Right ventricle myocardium superior (tissue), 1 donor: Measurements from ENCODE around the gene TRABD2B. TPM values are rescaled to one million over a fixed set of nuclear protein-coding genes. Genes with fewer than 3 reads are reported as not detected.

ENCODE experiments used
- ATAC-seq: fragments of 200-7000 bp; cut with Tn5 transposase; one replicate; pipeline ENCODE4 v1.9.1; 2020; ENCODE audit warnings: mild to moderate bottlenecking; ENCODE audit not compliant: poor library complexity
- DNase-seq: peaks from one replicate; pipeline ENCODE4 v3.0.0-alpha.2; 2020
- intact Hi-C: fragments of 100-400 bp; cut with DNase I; formaldehyde crosslinking; loops from one replicate; pipeline ENCODE4 v1.11.2; 2022
- total RNA-seq: library from RNA; stranded (reverse); fragmentation: NEBNext Ultra II Directional; extraction: Animal tissue kit (Norgen Biotek cat#: 25700); gene quantifications from one replicate; pipeline ENCODE4 v1.2.1, GENCODE V29; 2021
- donor health status: DM: no; HTN: yes; CAD: no; lungs with severe emphysema.

Gene TRABD2B
- total RNA-seq, 1 donor from 2014 or later = 0.51 TPM

DNA sequence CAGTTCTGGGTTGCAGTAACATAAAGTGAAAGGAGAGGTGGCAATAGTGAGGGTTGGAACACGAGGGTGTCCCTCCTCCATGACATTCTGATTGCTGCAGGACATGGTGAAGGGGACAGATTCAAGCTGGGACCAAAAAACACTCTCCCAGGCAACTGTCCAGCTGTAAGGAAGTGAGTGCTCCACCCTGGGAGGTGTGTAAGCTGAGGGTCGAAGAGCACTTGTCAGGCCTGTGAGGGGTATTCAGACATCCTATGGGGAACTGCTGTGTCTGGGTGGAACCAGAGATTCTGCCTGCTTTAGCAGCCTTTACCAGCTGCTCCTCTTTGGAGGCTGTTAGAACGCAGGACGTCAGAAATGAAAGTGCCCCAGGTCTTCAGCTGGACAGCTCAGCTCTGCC, 212.1 kb downstream of the TRABD2B start:
- DNase-seq (no peak), ATAC-seq (no peak)
- intact Hi-C loops = no loop called here

DNA sequence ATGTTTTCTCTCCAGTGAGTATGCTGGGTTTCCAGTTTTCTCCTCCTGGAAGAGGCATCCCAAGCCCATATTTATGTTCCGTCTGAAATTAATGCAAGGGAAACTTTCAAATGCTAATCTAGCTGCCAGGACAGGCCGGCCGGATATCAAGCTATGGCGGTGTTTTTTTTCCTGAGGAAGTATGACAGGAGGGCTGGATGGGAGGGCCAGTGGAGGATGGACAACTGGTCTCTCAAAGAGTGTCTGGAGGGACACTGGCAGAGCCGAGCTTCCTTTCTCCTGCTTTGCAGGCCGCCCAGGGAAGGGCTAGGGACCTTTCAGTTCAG, 212.7 kb downstream of the TRABD2B start:
- DNase-seq (no peak), ATAC-seq (no peak)
- intact Hi-C loops = no loop called here

DNA sequence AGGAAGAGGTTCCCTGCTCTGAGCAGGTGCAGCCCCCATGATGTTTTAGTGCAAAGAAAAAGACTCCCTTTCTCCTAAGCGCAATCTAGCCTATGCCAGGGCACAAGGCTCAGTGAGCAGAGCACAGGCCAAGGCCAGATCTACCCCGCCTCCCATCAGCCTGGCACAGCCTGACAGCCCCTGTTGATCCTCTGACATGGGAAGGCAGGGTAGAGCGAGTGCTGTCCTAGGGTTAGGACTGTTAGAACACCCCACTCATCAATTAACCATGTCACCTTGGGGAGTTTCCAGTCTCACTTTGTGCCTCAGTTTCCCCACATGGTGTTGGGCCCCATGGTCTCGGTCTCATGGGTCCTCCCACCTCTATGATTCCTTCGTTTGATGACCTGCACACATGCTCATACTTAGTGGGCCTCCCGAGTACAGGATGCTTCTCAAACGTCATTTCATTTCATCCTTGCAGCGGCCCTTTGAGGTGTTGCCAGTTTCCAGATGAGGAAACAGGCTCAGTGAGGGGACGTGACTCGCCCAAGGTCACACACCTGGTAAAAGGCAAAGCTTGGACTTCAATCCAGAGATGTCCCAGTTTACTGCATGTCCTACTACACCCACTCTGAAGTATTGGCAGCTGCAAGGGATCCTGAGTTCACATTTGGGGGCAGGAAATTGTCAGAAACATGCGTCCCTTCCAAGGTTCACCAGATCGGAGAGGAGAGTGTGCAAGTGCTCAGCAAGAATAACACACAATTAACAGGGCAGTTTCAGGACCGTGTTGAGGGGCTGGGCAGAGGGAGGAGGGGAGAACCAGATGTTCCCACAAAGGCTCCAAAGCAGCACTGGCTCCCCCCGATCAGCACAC, 213.3 kb downstream of the TRABD2B start:
- ATAC-seq (no peak), DNase-seq (no peak)
- intact Hi-C loops = no loop called here

DNA sequence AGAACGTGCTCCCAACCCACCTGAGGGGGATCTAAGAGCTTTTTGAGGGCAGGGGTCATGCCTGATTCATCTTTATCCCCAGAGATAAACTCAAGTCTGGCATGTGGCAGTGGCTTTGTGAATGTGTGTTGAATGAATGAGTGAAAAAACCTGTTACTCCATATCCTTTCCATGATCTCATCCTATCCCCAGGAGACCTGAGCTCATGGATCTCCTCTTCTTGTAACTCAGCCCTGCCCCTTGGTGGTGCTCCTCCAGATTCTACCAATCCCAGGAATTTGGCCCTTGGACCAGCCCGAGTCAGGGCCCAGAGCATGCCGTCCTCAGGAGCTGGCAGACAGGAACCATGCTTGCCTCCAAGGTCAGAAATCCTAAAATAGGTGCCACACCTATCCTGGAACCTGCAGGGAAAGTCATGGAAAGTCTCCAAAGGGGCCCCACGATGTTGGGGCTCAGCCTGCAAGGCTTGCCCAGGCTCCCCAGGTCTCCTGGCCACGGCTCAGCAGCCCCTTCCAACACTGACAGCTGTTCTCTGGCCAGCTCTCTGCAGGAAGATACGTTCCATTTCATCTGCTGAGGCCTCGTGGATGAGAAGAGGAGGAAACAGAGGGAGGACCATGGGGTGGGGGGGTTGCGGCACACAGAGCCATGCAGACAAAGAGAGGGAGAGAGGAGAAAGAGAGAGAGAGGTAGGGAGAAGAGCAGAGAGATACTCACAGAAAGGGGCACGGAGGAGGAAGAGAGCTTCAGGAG, 214.6 kb downstream of the TRABD2B start:
- no peak for DNase-seq
- intact Hi-C loops = no loop called here
- ATAC-seq = peak; percentile 64

DNA sequence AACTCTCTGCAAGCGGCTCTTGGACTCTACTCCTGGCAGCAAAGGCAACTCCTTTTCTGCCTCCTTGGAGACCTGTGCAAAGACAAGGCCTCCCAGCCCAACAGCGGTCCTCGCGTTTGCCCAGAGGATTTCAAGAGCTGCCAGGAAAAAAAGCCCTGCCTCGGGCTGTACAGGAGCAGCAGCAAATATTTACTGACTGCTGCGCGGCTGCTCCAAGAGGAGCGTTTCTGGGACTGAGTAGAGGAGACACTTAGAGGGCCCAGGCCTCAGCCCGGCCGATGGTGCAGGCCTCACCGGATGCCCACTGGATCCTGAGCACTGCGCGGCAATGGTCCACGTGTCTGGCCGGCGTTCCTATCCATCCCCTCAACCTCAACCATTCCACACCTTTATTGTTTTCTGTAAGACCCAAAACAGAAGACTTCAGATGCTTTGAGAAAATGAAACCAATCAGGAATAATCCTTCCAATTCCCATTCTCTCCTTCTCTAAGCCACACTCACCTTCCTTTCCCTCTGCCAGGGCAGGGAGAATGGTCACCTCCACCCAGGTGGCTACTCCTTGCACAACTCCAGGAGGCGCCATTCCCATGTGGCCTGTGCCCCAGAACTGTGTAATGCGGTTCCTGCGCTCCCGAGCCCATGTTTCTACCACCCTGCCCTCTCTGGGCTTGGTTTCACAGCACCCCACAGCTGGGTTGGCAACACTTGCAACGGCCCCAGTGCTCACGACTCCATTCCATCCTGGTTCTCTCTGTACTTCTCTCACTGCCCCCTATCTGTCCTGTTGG, 215.8 kb downstream of the TRABD2B start:
- ATAC-seq (peak; percentile 28), DNase-seq (peak; percentile 66)

DNA sequence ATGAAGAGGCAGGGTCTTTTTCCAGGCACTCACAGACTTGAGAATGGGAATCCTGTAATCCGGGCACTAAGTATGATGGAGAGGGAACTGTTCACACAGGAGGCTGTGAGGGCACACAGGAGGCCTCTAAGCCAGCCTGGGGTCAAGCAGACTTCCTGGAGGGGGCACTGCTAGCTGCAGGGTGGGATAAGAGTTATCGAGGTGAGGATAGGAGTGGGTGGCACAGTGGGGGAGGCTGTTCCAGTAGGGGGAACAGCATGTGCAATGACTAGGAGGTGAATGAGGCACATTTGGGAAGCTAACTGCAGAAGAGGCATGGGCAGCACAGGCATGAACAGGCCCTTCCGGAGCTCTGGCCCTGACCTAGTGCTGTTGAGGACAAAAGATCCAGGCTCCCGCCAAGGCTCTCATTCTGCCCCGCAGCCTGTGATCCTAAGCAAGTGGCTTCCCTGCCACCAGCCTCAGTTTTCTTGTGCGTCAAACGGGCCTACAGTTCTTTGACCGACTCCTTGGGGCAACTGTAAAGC, 216.7 kb downstream of the TRABD2B start:
- DNase-seq (no peak), ATAC-seq (no peak)
- intact Hi-C loops = no loop called here

More for the DNA sequence above, 215.8 kb downstream of the TRABD2B start:
- intact Hi-C loops = no loop called here

DNA sequence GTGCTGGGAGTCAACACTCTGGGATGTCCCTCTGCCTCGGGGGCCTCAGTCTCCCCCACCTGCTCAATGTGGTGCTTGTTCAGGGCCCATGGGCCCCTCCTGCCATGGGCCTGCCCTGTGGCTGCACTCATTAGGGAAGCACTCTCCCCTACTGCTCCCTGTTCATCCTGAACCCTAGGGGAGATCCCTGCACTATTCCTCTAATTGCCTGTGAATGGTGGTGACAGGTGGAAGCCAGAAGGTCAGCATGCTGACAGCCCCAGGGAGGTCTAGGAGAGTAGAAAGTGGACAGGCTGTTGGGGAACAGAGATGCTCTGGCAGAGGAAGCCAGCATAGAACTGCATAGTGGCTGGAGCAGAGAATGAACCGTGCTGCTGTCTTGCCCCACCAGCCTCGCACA, 217.6 kb downstream of the TRABD2B start:
- intact Hi-C loops = no loop called here

DNA sequence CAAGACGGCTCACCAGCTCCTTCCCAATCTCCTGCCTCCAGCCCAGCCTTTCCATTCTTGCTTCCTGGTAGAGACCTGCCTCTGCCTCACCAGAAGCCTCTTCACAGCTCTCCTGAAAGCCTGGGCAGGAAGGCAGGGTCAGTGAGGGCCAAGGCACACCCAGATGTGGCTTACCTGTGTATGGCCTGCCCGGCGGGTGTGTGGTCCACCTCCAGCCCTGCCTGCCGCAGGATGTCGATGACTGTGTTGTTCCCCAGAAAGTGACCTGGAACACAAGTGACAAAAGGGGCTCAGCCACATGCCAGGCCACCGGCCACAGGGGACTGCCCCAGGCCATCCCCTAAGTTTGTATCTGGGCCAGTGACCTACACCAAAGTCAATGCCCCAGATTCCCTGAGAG, 218.9 kb downstream of the TRABD2B start:
- DNase-seq (no peak), ATAC-seq (no peak)
- intact Hi-C loops = no loop called here

More for the DNA sequence above, 217.6 kb downstream of the TRABD2B start:
- DNase-seq = no peak
- no peak for ATAC-seq

DNA sequence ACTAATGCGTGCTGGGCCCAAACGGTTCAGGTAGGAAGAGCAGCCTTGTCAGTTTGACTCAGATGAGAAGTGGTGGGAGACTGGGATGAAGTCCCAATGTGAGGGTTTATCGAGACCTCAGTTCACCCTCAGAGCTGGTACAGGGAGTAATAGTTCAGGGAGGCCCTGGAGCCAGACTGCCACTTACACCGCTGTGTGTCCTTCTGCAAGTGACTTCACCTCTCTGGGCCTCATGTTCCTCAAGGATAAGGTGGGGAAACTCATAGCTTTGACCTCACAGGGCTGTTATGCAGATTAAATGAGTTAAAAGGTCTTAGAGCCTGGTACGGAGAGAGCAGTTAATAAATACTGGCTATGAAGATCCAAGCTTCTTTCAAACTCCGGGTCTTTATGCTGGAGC, 219.9 kb downstream of the TRABD2B start:
- DNase-seq = no peak
- intact Hi-C loops = no loop called here

DNA sequence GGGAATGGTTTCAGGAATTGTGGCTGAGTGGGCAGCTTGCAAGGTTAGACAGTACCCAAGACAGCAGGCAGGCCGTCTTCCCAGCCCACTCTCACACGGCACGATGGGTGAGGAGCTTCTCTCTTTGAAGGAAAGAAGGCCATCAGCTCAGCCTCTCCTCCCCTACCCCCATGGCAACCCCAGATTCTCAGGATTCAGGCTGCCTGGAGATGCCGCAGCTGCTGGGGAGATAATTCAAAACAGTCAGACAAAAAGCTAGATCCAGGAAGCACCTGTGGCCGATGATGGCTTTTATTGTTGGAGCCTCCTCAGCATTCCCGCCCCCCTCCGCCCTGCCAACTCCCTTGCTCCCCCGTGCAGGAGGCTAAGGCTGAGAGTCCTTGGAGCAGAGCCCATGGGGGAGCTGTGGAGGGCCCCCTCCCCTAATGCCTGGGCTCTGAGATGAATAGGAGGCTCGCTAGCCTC, 220.5 kb downstream of the TRABD2B start:
- ATAC-seq (no peak), DNase-seq (no peak)
- intact Hi-C loops = no loop called here

More for the DNA sequence above, 219.9 kb downstream of the TRABD2B start:
- no peak for ATAC-seq

DNA sequence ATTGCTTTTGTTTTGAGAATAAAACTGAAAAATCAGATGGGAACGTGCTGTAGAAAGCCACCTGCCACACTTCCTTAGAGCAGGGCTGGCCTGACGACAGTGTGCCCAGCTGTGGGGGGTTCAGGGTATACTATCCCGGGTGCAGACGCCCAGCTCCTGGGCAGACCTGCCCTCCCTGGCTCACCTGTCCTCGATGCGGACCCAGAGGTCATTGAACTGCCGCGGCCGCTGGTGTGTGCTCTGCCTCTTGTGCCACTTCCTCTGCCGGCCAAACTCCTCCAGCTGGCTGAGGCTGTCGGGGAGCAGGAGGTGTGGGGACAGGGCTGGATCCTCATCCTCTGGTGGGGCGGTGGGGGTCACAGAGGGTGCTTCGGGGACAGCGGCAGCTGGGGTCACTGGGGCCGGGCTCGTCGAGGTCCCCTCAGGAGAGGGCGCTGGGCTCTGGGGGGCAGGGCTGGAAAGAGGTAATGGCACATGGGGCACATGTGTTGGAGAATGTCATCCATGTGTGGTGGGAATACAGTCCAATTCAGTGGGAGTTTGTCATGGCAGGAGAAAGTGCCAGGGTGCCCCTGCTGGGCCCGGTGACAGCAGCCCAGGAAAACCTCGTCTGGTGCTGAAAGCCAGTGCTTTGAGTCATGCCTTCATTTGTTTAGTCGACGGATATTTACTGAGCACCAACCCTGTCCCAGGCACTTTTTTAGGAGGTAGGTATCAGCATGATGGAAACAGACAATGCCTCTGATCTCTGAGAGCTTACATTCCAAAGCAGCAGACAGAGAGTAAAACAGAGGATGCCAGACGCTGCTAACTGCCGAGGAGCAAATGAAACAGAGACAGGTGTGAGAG, 222.0 kb downstream of the TRABD2B start:
- DNase-seq (no peak), ATAC-seq (no peak)
- intact Hi-C loops = no loop called here

DNA sequence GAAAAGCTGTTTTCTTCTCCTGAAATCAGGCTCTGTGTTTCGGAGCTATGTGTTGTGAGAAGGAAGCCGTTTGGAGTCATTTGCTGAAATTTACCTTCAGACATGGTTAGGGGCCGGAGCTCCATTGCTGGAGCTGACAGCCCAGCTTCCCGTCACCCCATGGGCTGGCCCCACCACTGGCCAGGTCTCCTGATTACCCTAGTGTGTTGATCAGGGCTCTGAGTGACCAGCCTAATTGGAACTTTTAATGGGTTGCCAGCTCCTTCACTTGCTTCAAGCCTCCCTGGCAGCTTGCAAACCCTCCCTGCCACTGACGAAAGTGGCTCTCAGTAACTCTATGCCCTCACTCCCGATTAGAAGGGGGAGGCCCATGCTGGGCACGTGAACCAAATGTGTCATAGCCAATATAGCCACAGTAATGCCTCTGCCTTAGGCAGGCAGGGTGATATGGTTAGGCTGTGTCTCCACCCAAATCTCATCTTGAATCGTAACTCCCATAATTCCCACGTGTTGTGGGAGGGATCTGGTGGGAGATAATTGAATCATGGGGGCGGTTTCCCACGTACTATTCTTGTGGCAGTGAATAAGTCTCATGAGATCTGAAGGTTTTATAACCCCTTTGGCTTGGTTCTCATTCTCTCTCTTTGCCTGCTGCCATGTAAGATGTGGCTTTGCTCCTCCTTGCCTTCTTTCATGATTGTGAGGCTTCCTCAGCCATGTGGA, 224.1 kb downstream of the TRABD2B start:
- ATAC-seq (peak; percentile 32), DNase-seq (no peak)
- intact Hi-C loops = no loop called here

DNA sequence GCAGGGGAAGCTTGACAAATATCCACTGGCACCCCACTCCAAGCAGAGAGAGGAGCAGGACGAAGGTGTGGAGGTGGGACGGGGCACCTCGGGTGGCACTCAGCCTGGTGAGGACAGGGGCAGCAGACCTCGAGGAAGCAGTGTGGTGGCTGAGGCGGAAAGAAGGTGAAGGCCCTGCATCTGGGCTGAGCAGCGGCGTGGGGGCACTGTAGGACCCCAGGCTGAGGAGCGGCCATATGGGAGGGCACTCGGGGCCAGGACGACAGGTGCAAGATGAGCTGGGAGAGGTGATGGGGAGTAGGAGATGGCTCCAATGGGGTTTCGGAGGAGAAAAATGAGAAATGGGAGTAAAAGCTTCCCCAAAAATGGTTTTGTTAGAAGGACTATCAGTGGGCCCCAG, 224.9 kb downstream of the TRABD2B start:
- no peak for DNase-seq
- ATAC-seq = no peak
- intact Hi-C loops = no loop called here

DNA sequence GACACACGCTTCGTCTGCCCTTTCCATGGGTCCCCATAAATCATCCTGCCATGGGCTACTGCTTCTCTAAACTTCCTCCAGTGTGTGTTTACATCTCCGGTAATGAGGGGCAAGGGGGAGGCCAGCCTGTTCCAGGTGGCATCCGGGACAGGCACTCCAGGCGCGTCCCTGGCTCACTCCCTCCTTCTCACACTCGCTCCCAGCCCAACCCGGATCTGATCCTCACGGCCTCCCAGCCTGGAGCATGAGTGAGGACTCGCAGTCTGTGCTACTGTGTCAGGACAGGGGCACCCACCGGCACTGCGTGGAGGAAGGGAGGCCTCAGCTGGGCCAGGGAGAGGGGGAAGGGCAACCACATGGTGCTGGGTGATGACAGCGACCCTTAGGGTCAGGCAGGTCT, 225.4 kb downstream of the TRABD2B start:
- no peak for ATAC-seq
- DNase-seq = no peak
- intact Hi-C loops = no loop called here

DNA sequence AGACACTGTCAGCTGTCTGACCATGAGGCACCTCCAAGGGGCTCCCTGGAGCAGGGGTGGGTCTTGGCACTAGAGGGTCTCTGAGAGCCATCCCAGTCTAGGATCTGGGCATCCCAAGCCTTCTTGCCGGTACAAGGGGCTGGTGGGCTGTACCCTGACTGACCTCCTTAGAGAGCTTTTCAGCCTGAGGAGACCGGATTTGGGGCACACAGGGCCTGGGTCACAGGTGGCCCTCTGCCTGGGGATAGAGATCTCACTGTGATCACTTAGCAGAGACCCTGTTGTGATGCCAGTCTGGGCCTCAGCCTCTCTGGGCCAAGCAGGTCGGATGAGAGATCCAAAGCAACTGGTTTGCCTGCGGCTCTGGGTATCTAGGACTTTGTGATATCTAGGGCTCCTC, 227.2 kb downstream of the TRABD2B start:
- intact Hi-C loops = no loop called here
- DNase-seq (no peak), ATAC-seq (no peak)

DNA sequence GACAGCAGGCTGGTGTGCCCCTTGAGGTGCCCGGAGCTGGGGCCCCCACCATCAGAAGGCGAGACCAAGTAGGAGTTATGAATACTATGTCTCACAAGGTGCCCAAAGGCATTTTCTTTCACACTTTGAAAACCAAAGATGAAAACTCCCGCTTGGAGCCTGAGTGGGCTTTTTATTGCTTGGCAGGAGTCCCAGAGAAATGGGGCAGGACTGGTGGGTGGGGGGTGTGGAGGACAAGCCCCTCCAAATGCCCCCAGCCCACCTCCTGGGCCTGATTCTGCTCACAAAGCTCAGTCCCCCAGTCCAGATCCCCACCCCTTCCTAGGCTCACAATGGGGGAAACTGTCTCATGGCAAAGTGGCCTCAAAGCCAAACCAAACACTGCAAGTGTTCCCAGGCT, 227.9 kb downstream of the TRABD2B start:
- intact Hi-C loops = no loop called here
- no peak for DNase-seq
- no peak for ATAC-seq

DNA sequence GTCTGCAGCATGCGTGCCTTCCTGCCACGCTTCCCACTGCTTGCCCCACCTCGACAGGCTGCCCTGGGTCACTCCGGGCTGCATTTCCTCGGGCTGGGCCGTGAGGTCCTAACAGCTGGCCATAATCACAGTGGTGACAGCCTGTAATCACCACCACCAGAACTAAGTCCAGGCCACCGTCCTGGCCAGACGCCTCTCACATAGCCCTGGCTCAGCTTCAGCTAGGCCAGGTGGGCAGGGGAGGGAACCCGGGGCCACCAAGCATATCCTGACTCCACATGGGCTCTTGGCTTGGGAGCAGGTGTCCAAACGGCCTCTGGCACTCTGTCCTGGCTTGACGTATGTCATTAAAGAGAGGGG, 229.5 kb downstream of the TRABD2B start:
- intact Hi-C loops = no loop called here
- DNase-seq = peak; percentile 81
- peak; percentile 89 for ATAC-seq
